HepG2 (cell line): Measurements from ENCODE around the gene INTS1. TPM values are rescaled to one million over a fixed set of nuclear protein-coding genes. Genes with fewer than 3 reads are reported as not detected.

Experiments
- AGO1 ChIP-seq: fragments of 200-400 bp; formaldehyde crosslinking; IDR thresholded peaks from 2 replicates; pipeline ENCODE4 v1.6.1; 2017; ENCODE audit warnings: mild to moderate bottlenecking, low read depth, low read length, moderate library complexity; ENCODE audit not compliant: poor library complexity, severe bottlenecking
- HOXA9 ChIP-seq: sonication (generic); formaldehyde crosslinking; IDR thresholded peaks from 2 replicates; pipeline ENCODE4 v1.8.1; 2022; ENCODE audit warnings: missing genetic modification reagents, mild to moderate bottlenecking, moderate library complexity, borderline replicate concordance
- KLF12 ChIP-seq: sonication (generic); formaldehyde crosslinking; IDR thresholded peaks from 2 replicates; pipeline ENCODE4 v1.4.0; 2020; ENCODE audit warnings: missing genetic modification reagents, borderline replicate concordance
- KLF6 ChIP-seq: IDR thresholded peaks from 2 replicates; pipeline ENCODE4 v1.8.0; 2016; ENCODE audit warnings: missing biosample characterization, missing genetic modification reagents
- MAFF ChIP-seq: IDR thresholded peaks from 2 replicates; pipeline ENCODE4 v1.6.1; 2011; ENCODE audit warnings: low read depth, low read length, improper control_type of control experiment
- NCOR1 ChIP-seq: fragments of 200-600 bp; sonication (generic); IDR thresholded peaks from 2 replicates; pipeline ENCODE4 v1.7.0; 2017; ENCODE audit warnings: antibody characterized with exemption, low read length, borderline replicate concordance
- NR1H2 ChIP-seq: sonication (generic); formaldehyde crosslinking; IDR thresholded peaks from 2 replicates; pipeline ENCODE4 v1.8.1; 2022; ENCODE audit warnings: low read depth, missing genetic modification reagents, borderline replicate concordance
- SAFB2 ChIP-seq: sonication (generic); formaldehyde crosslinking; IDR thresholded peaks from 2 replicates; pipeline ENCODE4 v1.5.1; 2020; ENCODE audit warnings: missing genetic modification reagents, low read depth, mild to moderate bottlenecking, borderline replicate concordance
- SMAD3 ChIP-seq: sonication (generic); formaldehyde crosslinking; IDR thresholded peaks from 2 replicates; pipeline ENCODE4 v1.4.0; 2020; ENCODE audit warnings: missing genetic modification reagents
- SMARCC2 ChIP-seq: fragments of 450-650 bp; IDR thresholded peaks from 2 replicates; pipeline ENCODE4 v1.6.1; 2017; ENCODE audit warnings: antibody characterized with exemption, mild to moderate bottlenecking
- SPEN ChIP-seq: sonication (generic); formaldehyde crosslinking; IDR thresholded peaks from 2 replicates; pipeline ENCODE4 v1.5.1; 2020; ENCODE audit warnings: low read depth, mild to moderate bottlenecking, missing genetic modification reagents
- ZFP36 ChIP-seq: fragments of 150-350 bp; IDR thresholded peaks from 2 replicates; pipeline ENCODE4 v1.6.1; 2018; ENCODE audit warnings: borderline replicate concordance, low read length, low read depth; ENCODE audit not compliant: partially characterized antibody
- ZNF142 ChIP-seq: sonication (generic); formaldehyde crosslinking; IDR thresholded peaks from 2 replicates; pipeline ENCODE4 v1.4.0; 2020; ENCODE audit warnings: missing genetic modification reagents
- ZNF17 ChIP-seq: sonication (generic); formaldehyde crosslinking; IDR thresholded peaks from 2 replicates; pipeline ENCODE4 v1.5.0; 2020; ENCODE audit warnings: mild to moderate bottlenecking, missing genetic modification reagents
- ZNF678 ChIP-seq: sonication (generic); formaldehyde crosslinking; IDR thresholded peaks from 2 replicates; pipeline ENCODE4 v1.4.0; 2020; ENCODE audit warnings: mild to moderate bottlenecking, missing genetic modification reagents
- ZNF772 ChIP-seq: sonication (generic); formaldehyde crosslinking; IDR thresholded peaks from 2 replicates; pipeline ENCODE4 v1.5.0; 2020; ENCODE audit warnings: mild to moderate bottlenecking, missing genetic modification reagents
- ZZZ3 ChIP-seq: sonication (generic); formaldehyde crosslinking; IDR thresholded peaks from 2 replicates; pipeline ENCODE4 v1.4.0; 2020; ENCODE audit warnings: missing genetic modification reagents, mild to moderate bottlenecking, borderline replicate concordance
- polyA plus RNA-seq, 8 experiments: library from polyadenylated mRNA; depleted of rRNA in 3 of 8; stranded (reverse) in 7 of 8; unstranded in 1 of 8; fragments of >200 nt; fragmentation: Illumina TruSeq in 4 of 8; extraction: Trizol in 4 of 8; gene quantifications; 2 replicates each; pipeline versions ENCODE4 v1.2.1 to v1.2.3, GENCODE V29; 2011 to 2016; ENCODE audit warnings: low read depth in 4 of 8, missing spikeins in 1 of 8, mixed read lengths in 1 of 8; ENCODE audit not compliant: insufficient read depth in 1 of 8
- total RNA-seq, 5 experiments: library from RNA; depleted of rRNA; stranded (reverse); fragments of >200 nt; fragmentation: Illumina TruSeq; extraction: Trizol; gene quantifications; 2 replicates each; pipeline ENCODE4 v1.2.3, GENCODE V29; 2016; ENCODE audit warnings: low read depth in 1 of 5
- TF ChIP-seq, protein P1 (sequence below): fragments of 450-650 bp; IDR thresholded peaks from 2 replicates; pipeline ENCODE4 v1.6.1; 2017; ENCODE audit warnings: mild to moderate bottlenecking
- TF ChIP-seq, protein P2 (sequence below): sonication (generic); formaldehyde crosslinking; IDR thresholded peaks from 2 replicates; pipeline ENCODE4 v1.4.0; 2020; ENCODE audit warnings: missing genetic modification reagents

INTS1 gene
- total and polyA plus RNA-seq, 2 of the 13 experiments (the other 11 are each of a cell fraction or from before 2014, with no cell fraction given), result 13.7 to 29.0 TPM

DNA sequence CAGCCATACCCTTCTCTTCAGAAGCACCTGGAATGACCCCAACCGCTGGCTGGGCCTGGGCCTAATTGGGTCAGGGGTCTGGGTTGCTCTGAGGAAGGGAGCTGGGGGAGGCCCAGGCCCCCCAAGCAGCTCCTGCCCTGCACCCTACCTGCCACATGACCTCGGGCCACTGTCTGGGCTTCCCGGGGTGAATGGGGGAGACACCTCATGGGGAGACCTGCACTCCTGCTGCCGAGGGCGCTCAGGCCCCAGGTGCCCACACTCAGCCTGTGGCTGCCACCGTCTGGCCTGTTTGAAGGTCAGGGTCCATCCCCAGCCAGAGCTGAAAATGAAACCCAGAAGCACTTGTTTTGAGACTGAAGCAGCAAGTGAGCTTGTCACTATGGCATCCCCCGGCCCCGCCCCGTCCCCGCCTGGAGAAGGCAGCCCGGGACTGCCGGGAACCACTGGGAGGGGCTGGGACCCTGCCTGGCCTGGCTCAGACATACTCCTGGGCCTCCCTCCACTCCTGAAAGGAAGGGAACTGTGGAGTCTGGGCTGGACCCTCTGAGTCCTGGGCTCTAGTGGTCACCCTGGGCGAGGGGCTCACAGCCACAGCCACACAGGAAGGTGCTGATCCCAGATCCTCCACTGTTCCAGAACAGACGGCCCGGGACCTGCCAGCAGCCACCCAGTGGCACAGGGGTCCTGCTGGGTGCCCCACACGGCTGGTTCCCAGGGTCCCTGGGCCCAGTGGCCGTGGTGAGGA, 37.5 kb downstream of the INTS1 start (continued):
- TF ChIP-seq KLF12 (CRISPR knock-in tag), result peak; percentile 24; the same call in 1 of the 2 replicates
- TF ChIP-seq, protein P1, sequence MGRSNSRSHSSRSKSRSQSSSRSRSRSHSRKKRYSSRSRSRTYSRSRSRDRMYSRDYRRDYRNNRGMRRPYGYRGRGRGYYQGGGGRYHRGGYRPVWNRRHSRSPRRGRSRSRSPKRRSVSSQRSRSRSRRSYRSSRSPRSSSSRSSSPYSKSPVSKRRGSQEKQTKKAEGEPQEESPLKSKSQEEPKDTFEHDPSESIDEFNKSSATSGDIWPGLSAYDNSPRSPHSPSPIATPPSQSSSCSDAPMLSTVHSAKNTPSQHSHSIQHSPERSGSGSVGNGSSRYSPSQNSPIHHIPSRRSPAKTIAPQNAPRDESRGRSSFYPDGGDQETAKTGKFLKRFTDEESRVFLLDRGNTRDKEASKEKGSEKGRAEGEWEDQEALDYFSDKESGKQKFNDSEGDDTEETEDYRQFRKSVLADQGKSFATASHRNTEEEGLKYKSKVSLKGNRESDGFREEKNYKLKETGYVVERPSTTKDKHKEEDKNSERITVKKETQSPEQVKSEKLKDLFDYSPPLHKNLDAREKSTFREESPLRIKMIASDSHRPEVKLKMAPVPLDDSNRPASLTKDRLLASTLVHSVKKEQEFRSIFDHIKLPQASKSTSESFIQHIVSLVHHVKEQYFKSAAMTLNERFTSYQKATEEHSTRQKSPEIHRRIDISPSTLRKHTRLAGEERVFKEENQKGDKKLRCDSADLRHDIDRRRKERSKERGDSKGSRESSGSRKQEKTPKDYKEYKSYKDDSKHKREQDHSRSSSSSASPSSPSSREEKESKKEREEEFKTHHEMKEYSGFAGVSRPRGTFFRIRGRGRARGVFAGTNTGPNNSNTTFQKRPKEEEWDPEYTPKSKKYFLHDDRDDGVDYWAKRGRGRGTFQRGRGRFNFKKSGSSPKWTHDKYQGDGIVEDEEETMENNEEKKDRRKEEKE, result no peak
- no peak for TF ChIP-seq ZFP36
- peak; percentile 75 for TF ChIP-seq AGO1
- TF ChIP-seq ZNF772 (CRISPR knock-in tag), result no peak
- no peak for TF ChIP-seq SAFB2
- TF ChIP-seq, protein P2, sequence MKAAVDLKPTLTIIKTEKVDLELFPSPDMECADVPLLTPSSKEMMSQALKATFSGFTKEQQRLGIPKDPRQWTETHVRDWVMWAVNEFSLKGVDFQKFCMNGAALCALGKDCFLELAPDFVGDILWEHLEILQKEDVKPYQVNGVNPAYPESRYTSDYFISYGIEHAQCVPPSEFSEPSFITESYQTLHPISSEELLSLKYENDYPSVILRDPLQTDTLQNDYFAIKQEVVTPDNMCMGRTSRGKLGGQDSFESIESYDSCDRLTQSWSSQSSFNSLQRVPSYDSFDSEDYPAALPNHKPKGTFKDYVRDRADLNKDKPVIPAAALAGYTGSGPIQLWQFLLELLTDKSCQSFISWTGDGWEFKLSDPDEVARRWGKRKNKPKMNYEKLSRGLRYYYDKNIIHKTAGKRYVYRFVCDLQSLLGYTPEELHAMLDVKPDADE (CRISPR knock-in tag), result no peak
- TF ChIP-seq ZNF17 (CRISPR knock-in tag), result no peak
- no peak for TF ChIP-seq NR1H2
- no peak for TF ChIP-seq MAFF
- no peak; the same call in 1 of the 2 replicates for TF ChIP-seq SMAD3 (CRISPR knock-in tag)
- peak; percentile 77 for TF ChIP-seq SPEN
- TF ChIP-seq KLF6 (CRISPR knock-in tag), result no peak
- no peak for TF ChIP-seq HOXA9 (CRISPR knock-in tag)
- no peak for TF ChIP-seq ZNF678 (CRISPR knock-in tag)
- no peak for TF ChIP-seq ZNF142
- no peak for TF ChIP-seq ZZZ3 (CRISPR knock-in tag)
- 0 out of 2 replicates have a peak, but pooled peaks have one; percentile 29 for TF ChIP-seq NCOR1
- TF ChIP-seq SMARCC2, result no peak
